K562 (cell line): Measurements from ENCODE around the gene FH. TPM values are rescaled to one million over a fixed set of nuclear protein-coding genes. Genes with fewer than 3 reads are reported as not detected.

Experiments used
- CTCF ChIP-seq, 3 experiments: IDR thresholded peaks in 2 of 3; conservative IDR thresholded peaks in 1 of 3; 2 replicates each; pipeline ENCODE4 v1.5.1; 2011 to 2012; ENCODE audit warnings: low read length in 3 of 3, mild to moderate bottlenecking in 3 of 3, control low read depth in 2 of 3, improper control_type of control experiment in 1 of 3, inconsistent platforms in 1 of 3, low read depth in 1 of 3, mixed read lengths in 1 of 3, moderate library complexity in 1 of 3; ENCODE audit not compliant: insufficient read depth in 2 of 3
- HDAC8 ChIP-seq: fragments of 450-650 bp; IDR thresholded peaks from 2 replicates; pipeline ENCODE4 v1.6.1; 2016; ENCODE audit warnings: mild to moderate bottlenecking, missing genetic modification characterization, moderate library complexity, missing compliant biosample characterization
- NR1H2 ChIP-seq: sonication (generic); formaldehyde crosslinking; IDR thresholded peaks from 2 replicates; pipeline ENCODE4 v1.4.0; 2020; ENCODE audit warnings: mild to moderate bottlenecking, missing genetic modification reagents
- REST ChIP-seq, 2 experiments: fragments of 450-650 bp; formaldehyde crosslinking in 1 of 2; IDR thresholded peaks; 2 replicates each; pipeline versions ENCODE4 v1.4.0 to v1.6.1; 2014 to 2020; ENCODE audit warnings: mild to moderate bottlenecking in 2 of 2, borderline replicate concordance in 1 of 2, low read depth in 1 of 2
- TCF3 ChIP-seq: sonication (generic); formaldehyde crosslinking; IDR thresholded peaks from 2 replicates; pipeline ENCODE4 v1.4.0; 2020; ENCODE audit warnings: mild to moderate bottlenecking, missing genetic modification reagents
- THRB ChIP-seq: fragments of 450-650 bp; formaldehyde crosslinking; conservative IDR thresholded peaks from 2 replicates; pipeline ENCODE4 v1.4.0; 2022; ENCODE audit warnings: mild to moderate bottlenecking, missing genetic modification characterization
- ZFP1 ChIP-seq: fragments of 450-650 bp; formaldehyde crosslinking; IDR thresholded peaks from 2 replicates; pipeline ENCODE4 v1.4.0; 2020; ENCODE audit warnings: mild to moderate bottlenecking, mixed read lengths
- ZFP36 ChIP-seq: fragments of 150-350 bp; IDR thresholded peaks from 2 replicates; pipeline ENCODE4 v1.6.1; 2018; ENCODE audit warnings: low read length, low read depth; ENCODE audit not compliant: partially characterized antibody
- ZFPM2 ChIP-seq: fragments of 250-450 bp; sonication (Bioruptor Pico); IDR thresholded peaks from 2 replicates; pipeline ENCODE4 v1.5.1; 2022; ENCODE audit warnings: mild to moderate bottlenecking
- polyA plus RNA-seq, 8 experiments: library from polyadenylated mRNA; depleted of rRNA in 4 of 8; stranded (reverse) in 5 of 8; unstranded in 3 of 8; fragments of >200 nt; fragmentation: Nextera tagmentation in 2 of 8; fragmentation: Illumina TruSeq in 1 of 8; extraction: Ambion mirVana in 2 of 8; extraction: Trizol in 1 of 8; gene quantifications; 2 replicates each; pipeline versions ENCODE4 v1.2.1 to v1.2.3, GENCODE V29; 2011 to 2014; ENCODE audit warnings: inconsistent platforms in 1 of 8, missing spikeins in 1 of 8
- total RNA-seq, 7 experiments: library from RNA; depleted of rRNA in 6 of 7; stranded (reverse); fragments of >200 nt in 6 of 7; fragmentation: Illumina TruSeq in 2 of 7; extraction: Trizol in 2 of 7; gene quantifications; 2 replicates each; pipeline versions ENCODE4 v1.2.1 to v1.2.3, GENCODE V29; 2011 to 2021; ENCODE audit warnings: low replicate concordance in 1 of 7
- TF ChIP-seq, protein P1 (sequence below): conservative IDR thresholded peaks from 2 replicates; pipeline ENCODE4 v1.6.1; 2011; ENCODE audit warnings: low read depth, mild to moderate bottlenecking, low read length; ENCODE audit not compliant: control insufficient read depth

Gene FH
- total and polyA plus RNA-seq, 9 of the 15 experiments (the other 6 are each of a cell fraction or from before 2014, with no cell fraction given), result 117 to 240 (median 211) TPM

GRCh38 chr1:241485554-241485992 is 34.0 kb downstream of the FH start (continued):
- TF ChIP-seq THRB (CRISPR knock-in tag), result no peak
- no peak for TF ChIP-seq NR1H2
- TF ChIP-seq CTCF (IDR thresholded peaks at IDR 0.05 in 2 of 3, conservative IDR thresholded peaks at IDR 0.05 in 1 of 3; ENCODE audit: insufficient read depth in 2 of 3, low read depth in 1 of 3, low read length in 3 of 3), result peak; percentile 49 to 77 (median 68)
- TF ChIP-seq ZFP1 (CRISPR knock-in tag), result no peak
- no peak for TF ChIP-seq ZFPM2 (CRISPR knock-in tag)
- no peak for TF ChIP-seq ZFP36
- TF ChIP-seq HDAC8 (tag), result no peak
- peak; percentile 79 for TF ChIP-seq TCF3 (CRISPR knock-in tag)
- peak; percentile 16; the same call in 1 of the 2 replicates for TF ChIP-seq REST (IDR thresholded peaks at IDR 0.05; ENCODE audit: borderline replicate concordance)
- no peak for TF ChIP-seq REST (CRISPR knock-in tag; IDR thresholded peaks at IDR 0.05; ENCODE audit: low read depth)
- TF ChIP-seq, protein P1, sequence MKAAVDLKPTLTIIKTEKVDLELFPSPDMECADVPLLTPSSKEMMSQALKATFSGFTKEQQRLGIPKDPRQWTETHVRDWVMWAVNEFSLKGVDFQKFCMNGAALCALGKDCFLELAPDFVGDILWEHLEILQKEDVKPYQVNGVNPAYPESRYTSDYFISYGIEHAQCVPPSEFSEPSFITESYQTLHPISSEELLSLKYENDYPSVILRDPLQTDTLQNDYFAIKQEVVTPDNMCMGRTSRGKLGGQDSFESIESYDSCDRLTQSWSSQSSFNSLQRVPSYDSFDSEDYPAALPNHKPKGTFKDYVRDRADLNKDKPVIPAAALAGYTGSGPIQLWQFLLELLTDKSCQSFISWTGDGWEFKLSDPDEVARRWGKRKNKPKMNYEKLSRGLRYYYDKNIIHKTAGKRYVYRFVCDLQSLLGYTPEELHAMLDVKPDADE, result no peak
